ENCODE results near the gene ERCC1. TPM values are rescaled to one million over a fixed set of nuclear protein-coding genes. Genes with fewer than 3 reads are reported as not detected.
A peak's percentile ranks its signal among the peaks of the same experiment; 100 is the strongest.

The ERCC1 gene
- total RNA-seq, 1 experiment from 2014 or later = 62.4 TPM

DNA sequence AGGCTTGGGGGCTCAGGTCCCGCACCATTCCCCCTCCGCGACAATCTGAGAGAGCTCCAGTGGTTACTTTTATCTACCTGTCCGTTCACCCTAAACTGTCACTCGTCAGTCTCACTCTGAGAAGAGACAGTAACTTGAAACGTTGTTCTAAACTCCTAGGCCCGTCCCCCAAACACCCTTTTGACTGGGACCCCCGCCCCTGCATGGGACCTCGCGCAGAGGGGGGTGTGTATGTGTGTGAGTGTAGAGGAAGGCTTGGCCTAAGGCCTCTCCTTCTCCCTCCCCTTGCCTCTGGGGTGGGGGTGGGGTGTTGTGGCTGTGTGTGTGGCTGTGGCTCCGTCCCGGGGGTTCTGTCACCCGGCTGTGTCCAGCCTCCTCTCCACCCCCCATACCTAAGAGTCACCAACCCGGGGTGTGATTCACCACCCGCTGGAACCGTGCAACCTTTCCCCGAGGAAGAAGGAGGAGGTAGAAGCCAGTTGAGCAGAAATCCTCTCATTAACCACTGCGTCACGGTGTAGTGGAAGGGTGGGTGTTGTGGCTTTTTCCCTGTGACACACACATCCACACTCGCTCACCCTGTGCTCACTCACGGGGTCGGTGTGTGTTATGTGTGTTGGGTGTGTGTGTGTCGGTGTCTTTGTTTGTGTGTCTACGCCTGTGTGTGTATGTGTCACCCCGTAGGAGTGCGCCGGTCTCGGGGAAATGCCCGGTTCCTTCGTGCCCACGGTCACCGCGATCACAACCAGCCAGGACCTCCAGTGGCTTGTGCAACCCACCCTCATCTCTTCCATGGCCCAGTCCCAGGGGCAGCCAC is 46.4 kb upstream of the ERCC1 start:
- Histone ChIP-seq H2BK12ac (ENCODE audit: insufficient read length, low read depth, low read length) (no peak overlapping the region), H3K9ac (ENCODE audit: extremely low read depth, insufficient read length, low read length) (no peak overlapping the region), H4K8ac (replicated peaks; ENCODE audit: insufficient read length, low read depth, low read length) (no peak overlapping the region), H2AK5ac (ENCODE audit: insufficient read length, low read length) (no peak overlapping the region), H3K9me3 (ENCODE audit: control insufficient read depth, low read depth, low read length) (no peaks in the 10 kb centered on the region), H3K79me2 (ENCODE audit: insufficient read depth, low read length) (no peaks in the 10 kb centered on the region), H3K4me1 (ENCODE audit: insufficient read depth, low read length) (no peaks in the 10 kb centered on the region), H3K4me2 (ENCODE audit: insufficient read depth, insufficient read length, low read length) (peak overlapping the region; percentile 84), H2AFZ (ENCODE audit: low read length) (no peak overlapping the region), H2BK15ac (ENCODE audit: low read depth, low read length) (no peak overlapping the region), H3K79me1 (ENCODE audit: insufficient read depth, low read depth, low read length, poor library complexity, severe bottlenecking) (no peaks in the 10 kb centered on the region), H3T11ph (ENCODE audit: low read length) (no peak overlapping the region), H3K27ac (ENCODE audit: insufficient read length, low read depth, low read length) (no peak overlapping the region), H3K56ac (ENCODE audit: insufficient read length, low read depth, low read length) (no peak overlapping the region), H4K5ac (ENCODE audit: insufficient read length, low read depth, low read length) (no peak overlapping the region), H4K91ac (ENCODE audit: insufficient read length, low read depth, low read length) (no peak overlapping the region), H2BK5ac (ENCODE audit: insufficient read length, low read length) (no peak overlapping the region), H3K23me2 (ENCODE audit: insufficient read length, low read depth, low read length, poor library complexity, severe bottlenecking) (peaks cover 19% of the 10 kb centered on the region), H3K23ac (ENCODE audit: insufficient read length, low read depth, low read length) (no peak overlapping the region), H2BK120ac (ENCODE audit: low read depth, low read length, poor library complexity, severe bottlenecking) (no peak overlapping the region), H2BK20ac (ENCODE audit: low read depth, low read length, poor library complexity, severe bottlenecking) (no peak overlapping the region), H3K27me3 (ENCODE audit: insufficient read depth, low read length) (no peaks in the 10 kb centered on the region; the same call in 1 of the 2 replicates), H3K14ac (ENCODE audit: insufficient read depth, low read length) (0 out of 2 replicates have a peak overlapping the region, but pooled peaks have one; percentile 10), H3K4ac (ENCODE audit: low read depth, low read length) (no peak overlapping the region), H4K20me1 (ENCODE audit: control insufficient read depth, insufficient read depth, insufficient read length) (no peaks in the 10 kb centered on the region), H3K18ac (ENCODE audit: insufficient read length, low read depth, low read length) (peak overlapping the region; percentile 63)
- Mint-ChIP-seq H3K4me3 (peak overlapping the region; percentile 80 to 92), H3K4me1 (peaks cover 32 to 61% of the 10 kb centered on the region in 2 experiments), H3K27ac (peak overlapping the region in 2 of 3 experiments; percentile 94 to 99; a peak in 4 of 7 replicates), H3K27me3 (ENCODE audit: low read depth) (peaks cover 17% of the 10 kb centered on the region), H3K36me3 (ENCODE audit: insufficient read depth in 1 of 3, low read depth in 3 of 3) (peaks cover 0 to 11% (median 0%) of the 10 kb centered on the region in 3 experiments; a peak in 1 of 7 replicates), H3K9me3 (no peaks in the 10 kb centered on the region; a peak in 1 of 5 replicates)
- no peak for DNase-seq
- TF ChIP-seq CTCF (conservative IDR thresholded peaks at IDR 0.05) = no peak
- no CpG with 5 or more reads among the region's 33 CpGs for WGBS (ENCODE audit: extremely low coverage, insufficient read length, low lambda C conversion rate)

Measured in H9 (cell line).